ENCODE measurements around the gene CA11.
A peak's percentile ranks its signal among the peaks of the same experiment; 100 is the strongest.

The CA11 gene

DNA sequence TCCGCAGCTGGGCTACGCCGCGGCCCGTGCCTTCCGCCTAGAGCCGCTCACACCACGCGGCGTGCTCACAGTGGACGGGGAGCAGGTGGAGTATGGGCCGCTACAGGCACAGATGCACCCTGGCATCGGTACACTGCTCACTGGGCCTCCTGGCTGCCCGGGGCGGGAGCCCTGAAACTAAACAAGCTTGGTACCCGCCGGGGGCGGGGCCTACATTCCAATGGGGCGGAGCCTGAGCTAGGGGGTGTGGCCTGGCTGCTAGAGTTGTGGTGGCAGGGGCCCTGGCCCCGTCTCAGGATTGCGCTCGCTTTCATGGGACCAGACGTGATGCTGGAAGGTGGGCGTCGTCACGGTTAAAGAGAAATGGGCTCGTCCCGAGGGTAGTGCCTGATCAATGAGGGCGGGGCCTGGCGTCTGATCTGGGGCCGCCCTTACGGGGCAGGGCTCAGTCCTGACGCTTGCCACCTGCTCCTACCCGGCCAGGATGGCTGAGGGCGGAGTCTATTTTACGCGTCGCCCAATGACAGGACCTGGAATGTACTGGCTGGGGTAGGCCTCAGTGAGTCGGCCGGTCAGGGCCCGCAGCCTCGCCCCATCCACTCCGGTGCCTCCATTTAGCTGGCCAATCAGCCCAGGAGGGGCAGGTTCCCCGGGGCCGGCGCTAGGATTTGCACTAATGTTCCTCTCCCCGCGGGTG is 16.2 kb downstream of the CA11 start:
- DNase-seq: peak; percentile 66

DNA sequence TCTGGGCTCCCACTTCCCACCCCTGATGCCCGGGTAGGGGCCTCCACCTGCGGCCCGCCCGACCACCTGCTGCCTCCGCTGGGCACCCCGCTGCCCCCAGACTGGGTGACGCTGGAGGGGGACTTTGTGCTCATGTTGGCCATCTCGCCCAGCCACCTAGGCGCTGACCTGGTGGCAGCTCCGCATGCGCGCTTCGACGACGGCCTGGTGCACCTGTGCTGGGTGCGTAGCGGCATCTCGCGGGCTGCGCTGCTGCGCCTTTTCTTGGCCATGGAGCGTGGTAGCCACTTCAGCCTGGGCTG is 16.7 kb downstream of the CA11 start:
- no peak for DNase-seq

DNA sequence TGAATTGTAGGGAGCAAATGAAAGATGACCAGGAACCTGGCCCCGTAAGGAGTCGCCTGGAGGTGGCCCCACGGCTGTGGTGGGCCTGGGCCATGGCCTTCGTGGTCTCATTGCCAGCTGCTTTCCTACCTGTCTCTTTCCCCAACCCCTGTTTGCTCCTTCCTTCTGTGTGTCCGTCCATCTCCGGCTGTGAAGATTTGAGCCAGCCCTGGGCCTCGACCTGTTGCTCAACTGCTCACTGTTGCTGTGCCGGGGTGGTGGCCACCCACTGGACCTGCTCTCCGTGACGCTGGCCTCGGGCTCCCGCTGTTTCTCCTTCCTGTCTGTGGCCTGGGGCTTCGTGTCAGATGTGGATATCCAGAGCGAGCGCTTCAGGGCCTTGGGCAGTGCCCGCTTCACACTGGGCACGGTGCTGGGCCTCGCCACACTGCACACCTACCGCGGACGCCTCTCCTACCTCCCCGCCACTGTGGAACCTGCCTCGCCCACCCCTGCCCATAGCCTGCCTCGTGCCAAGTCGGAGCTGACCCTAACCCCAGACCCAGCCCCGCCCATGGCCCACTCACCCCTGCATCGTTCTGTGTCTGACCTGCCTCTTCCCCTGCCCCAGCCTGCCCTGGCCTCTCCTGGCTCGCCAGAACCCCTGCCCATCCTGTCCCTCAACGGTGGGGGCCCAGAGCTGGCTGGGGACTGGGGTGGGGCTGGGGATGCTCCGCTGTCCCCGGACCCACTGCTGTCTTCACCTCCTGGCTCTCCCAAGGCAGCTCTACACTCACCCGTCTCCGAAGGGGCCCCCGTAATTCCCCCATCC is 17.3 kb downstream of the CA11 start:
- no peak for DNase-seq

DNA sequence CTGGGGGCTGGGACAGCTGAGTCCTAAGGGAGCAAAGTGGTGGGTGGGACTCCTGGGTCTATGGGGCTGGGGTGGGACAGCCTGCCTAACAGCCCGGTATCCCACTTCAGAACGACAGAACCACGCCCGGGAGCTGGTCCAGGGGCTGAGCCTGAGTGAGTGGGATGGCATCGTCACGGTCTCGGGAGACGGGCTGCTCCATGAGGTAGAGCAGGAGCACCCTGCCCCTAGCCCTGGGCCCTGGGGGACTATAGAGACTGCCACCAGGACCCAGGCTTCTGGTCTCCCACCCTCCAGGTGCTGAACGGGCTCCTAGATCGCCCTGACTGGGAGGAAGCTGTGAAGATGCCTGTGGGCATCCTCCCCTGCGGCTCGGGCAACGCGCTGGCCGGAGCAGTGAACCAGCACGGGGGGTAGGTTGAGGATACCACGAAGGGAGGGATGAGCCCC is 18.1 kb downstream of the CA11 start:
- no peak for DNase-seq

DNA sequence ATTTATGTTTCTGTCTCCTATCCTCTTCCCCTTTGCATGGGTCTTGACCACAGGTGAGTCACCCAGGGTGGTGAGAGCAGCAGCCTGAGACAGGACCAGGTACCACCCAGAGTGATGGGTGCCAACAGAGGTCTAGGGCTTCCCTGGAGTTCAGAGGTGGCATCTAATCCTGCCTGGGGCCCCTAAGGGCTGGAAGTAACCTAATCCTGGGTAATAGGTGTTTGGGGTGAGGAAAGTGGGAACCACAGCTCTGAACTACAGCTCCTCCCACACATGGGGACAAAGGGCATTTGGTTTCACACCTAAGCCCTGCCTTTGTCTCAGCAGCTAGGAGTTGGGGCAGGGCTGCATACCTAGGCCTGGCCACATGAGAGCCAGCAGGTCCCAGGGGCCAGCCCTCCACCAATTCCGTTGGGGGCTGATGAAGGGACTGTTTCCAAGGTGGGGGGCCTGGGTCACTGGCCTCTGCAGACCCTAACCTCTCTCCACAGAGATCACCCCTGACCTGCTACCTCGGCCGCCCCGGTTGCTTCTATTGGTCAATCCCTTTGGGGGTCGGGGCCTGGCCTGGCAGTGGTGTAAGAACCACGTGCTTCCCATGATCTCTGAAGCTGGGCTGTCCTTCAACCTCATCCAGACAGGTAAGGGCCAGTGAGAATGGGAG is 18.7 kb downstream of the CA11 start:
- DNase-seq: no peak

DNA sequence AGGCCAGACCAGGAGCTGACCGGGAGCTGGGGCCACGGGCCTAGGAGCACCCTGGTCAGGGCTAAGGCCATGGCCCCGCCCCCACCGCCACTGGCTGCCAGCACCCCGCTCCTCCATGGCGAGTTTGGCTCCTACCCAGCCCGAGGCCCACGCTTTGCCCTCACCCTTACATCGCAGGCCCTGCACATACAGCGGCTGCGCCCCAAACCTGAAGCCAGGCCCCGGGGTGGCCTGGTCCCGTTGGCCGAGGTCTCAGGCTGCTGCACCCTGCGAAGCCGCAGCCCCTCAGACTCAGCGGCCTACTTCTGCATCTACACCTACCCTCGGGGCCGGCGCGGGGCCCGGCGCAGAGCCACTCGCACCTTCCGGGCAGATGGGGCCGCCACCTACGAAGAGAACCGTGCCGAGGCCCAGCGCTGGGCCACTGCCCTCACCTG is 20.1 kb downstream of the CA11 start:
- DNase-seq: no peak

DNA sequence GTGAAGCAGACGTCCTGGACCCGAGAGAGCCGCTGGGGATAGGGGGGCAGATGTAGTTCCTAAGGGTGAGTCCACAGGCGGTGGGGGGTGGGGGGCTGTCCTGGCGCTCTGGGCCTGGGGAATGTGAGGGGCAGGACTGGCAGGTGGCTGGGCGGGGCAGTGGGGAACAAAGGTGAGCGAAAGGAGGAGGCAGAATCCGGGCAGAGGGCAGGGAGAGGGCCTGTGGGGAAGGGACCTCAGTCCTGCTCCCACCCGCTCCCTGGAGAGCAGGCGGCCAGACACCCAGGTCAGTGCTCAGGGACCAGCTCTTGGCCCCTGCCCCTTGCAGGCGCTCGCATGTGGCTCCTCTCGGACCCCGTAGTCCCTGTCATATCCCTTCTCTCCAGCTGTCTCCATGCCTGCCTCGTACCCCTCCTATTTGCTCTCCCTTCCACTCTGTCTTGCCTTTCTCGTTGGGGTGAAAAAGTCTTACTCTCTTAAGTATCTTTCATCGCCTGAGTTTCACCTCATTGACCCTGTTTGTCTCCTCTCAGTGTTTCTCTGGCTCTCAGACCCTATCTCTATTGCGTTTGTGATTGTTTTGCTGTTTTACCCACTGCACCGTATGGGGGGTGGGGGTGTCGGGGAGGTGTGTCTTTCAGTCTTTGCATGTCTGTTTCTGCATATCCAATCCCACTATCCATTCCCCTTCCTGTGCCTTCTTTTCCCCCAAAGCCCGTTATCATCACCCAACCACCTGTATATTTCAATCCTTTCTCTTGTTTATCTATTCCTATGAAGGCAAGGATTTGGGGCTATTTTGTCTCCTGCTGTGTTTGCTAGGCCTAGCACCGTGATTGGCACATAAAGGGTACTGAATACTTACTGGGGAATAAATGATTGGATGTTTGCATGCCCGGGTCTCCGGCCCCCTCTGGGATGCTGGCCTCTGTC is 20.9 kb downstream of the CA11 start:
- no peak for DNase-seq

DNA sequence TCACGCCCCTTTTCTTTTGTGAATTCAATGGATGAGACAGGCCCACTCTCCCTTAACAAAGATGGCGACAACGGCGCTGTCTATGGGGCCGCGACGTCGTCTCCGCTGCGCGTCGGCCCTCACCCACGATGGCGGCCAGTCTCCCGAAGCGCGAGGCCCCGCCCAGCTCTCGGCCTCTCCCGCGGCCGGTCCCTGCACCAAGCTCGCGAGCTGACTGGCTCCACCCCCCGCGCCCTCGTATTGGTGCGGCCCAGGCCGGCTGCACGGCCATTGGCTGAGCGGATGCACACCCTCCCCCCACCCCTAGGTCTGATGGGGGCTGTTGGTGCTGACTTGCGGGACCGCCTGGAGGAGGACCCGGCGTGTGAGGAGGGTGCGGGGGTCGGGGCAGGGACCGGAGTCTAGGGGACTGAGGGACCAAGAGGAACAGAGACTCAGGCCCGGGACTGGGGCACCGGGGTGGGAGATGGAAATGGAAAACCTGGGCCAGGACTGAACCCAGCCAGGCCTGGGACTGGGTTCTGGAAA is 21.9 kb downstream of the CA11 start:
- DNase-seq: peak; percentile 88

DNA sequence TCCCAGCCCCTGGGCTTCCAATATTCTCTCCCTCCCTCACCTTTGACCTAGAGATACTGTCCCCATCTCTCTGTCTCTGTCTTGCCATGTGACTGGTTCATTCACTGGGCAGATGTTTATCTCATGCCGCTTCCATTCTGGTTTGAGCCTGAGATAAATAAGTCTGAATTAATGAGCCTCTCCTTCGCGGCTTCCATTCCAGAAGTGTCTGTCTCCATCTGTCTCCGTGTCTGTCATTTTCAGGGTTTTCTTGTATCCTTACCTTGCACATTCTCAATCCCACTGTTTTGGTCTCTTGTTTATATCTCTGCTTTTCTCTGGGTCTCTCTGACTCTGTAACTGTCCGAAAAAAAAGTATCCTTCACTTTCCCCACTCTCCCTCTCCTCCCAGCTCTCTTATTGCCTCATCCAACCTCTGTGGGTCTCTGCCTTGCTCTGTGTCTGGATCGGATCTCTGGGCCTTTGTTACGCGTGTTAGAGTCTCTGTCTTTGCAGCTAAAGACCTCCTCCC is 22.4 kb downstream of the CA11 start:
- no peak for DNase-seq

DNA sequence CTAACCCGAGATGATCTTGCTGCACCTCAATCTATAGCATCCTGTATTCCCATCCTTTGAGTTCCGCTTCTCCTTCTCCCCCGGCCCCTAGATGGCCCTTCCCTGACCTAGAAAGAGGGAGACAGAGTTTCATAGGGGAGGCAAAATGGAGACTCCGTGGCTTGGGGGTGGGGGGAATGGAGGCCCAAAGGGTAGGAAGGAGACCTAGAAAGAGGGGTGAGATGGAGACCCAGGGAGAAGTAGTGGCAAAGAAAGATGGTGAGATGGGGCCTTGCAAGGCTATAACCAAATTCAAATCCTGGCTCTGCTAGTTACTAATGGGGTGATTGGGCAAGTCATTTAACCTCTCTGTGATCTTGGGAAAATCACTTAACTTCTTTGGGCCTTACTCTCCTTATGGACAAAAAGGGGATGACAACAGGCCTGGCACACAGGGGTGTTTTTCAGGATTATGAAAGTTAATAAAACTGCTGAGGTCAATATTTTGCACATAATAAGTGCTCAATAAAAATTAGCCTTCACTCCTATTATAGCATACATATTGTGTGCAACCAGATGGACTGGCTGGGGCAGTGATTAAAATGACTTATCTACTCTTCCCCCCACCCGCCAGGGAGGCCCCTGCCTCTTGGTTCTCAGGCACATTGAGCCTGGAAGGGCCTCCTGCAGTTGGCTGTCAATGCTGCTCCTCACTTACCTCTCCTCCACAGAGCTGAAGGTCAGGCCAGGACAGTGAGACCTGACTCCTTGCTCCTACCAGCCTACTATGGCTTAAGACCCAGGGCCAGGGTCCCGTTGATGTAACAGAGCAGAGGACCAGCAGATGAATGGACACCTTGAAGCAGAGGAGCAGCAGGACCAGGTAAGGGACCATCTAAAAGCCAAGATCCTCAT is 26.0 kb downstream of the CA11 start:
- peak; percentile 12 for DNase-seq

DNA sequence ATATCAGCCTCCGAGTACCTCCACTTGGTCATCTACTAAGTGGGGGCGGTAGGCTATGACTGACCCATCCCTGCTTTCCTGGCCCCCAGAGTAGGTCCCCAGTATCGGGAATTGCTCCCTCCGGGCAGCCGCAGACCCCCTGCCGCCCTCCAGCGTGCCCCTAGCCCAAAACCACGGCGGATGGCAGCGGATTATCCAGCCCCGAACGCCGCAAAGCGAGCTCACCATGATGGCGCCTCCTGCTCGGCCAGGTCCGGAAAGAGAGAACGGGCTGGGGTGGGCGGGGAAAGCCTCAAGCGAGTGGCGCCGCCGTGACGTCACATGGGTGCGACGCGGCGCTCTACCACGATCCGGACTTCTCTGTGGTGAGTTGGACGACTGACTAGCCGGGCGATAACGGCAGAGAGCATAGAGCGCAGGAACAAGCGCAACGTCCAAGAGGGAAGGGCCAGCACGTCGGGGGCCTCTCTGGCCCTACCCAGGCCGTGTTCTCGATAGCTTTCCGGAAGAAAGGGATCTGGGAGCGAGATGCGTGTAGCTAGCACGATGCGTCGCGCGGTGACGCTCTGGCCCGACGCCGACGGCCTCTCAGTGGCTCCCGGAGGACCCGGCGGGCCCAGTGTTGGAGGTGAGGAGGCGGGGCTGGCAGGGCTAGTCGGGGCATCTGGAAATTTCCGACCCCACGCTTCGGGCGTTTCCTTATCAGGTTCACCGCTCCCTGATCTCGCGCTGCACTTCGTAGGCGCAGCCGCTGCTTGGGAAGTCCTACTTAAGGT is 26.9 kb downstream of the CA11 start, which contains the start of the genes RPL18 and SPHK2:
Gene RPL18, minus strand, starts transcription at position 263 of the 776 bp plus-strand sequence. Its CDS starts 35 bp downstream, at position 228.
Gene SPHK2, plus strand, starts transcription at position 591 of the 776 bp plus-strand sequence. CDS start 1,009 bp downstream, outside the sequence.
- DNase-seq: peak; percentile 93

DNA sequence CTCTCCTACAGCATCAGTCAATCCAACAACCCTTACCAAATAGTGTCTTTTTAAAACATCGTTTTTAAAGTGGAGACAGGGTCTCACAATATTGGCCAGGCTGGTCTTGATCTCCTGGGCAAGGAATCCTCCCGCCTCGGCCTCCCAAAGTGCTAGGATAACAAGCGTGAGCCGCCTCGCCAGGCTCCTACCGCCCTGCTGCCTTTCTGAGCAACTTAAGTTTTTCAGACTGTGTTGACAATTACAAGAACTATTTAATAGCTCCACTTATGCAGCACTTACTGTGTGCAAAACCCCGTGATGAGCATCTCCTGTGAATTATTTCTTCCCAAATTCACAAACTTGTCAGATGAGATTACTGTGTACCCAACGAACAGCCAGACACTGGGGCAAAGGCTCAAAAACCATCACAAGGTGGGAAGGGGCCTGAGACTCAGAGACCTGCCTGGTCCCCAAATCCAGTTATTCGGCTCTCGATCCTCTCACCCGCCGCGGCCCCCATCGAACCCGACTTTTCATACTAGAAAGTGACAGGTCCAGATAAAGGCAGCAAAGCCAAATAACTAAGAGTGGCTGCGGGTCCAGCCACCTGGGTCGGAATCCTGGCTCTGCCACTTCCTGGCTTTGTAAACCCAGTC is 27.6 kb downstream of the CA11 start:
- DNase-seq: peak; percentile 24

DNA sequence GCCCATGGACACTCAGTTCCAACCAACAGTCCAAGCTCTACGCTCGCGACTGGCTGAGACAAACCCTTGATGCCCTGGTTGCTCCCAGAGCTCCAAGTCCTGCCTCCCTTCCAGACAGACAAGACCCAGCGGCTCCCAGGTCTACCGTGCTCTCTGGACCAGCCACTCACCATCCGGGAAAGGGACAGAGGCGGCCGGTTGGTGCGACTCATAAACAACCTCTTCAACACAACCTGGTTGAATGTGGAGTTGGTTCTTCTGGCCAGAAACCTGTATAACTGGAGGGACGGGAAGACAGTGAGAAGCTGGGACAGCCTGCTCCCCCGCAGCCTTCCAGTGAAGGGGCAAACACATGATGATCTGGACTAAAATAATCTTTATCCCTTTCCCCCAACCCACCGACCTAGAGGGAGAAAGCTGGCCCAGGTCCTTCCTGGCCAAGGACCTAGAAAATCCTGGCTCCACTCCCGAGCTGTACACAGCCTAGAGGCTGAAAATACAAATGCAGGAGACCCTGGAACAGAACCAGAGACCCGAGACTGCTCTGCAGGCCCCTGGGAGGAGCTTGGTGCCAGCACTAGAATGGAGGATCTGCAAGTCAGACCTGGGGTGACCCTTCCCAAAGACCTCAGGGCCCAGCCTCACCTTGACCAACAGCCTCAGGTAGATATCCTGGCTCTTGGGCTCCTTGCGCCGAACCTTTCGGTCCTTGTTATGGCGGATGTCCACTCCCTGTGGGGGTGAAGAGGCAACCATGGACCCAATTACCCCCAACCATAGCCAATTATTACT is 28.6 kb downstream of the CA11 start:
- no peak for DNase-seq

DNA sequence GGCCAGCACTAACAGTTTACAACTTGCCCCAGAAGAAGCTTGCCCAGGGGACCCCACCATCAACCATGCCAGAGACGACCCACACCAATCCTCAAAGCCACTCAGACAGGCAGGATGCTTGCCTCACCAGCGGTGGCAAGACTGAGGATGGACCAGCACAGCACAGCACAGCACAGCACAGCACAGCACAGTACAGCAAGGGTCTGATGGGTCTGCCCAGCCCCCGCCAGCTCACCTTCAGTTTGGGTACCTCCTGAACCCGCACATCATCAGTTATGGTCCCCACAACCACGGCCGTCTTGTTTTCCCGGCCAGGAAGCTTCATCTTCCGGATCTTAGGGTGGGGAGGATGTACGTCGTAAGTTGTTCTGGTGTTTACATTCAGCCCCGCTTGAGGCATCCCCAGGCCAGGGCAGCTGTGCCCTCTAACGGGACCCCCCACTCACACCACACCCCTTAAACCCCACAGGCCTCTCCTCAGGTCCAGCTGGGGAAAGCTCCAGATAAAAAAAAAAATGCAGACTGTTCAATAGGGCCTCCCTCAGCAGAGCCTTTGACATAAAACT is 29.4 kb downstream of the CA11 start:
- no peak for DNase-seq

DNA sequence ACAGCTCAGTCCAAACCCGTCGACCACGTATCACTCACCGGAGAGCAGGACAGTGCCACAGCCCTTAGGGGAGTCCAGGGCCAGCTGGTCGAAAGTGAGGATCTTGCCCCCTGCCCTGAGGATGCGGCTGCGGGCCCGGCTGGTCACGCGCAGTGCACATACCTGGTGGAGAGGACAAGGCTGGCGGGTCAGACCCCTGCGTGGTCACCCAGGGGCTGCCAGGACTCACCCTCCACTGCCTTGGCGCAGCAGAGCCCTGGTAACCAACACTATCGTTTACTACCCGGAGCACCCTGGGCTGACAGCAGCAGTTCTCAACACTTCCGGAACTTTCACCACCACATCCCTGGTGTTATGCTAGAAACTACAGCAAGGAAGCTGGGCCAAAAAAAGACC is 29.9 kb downstream of the CA11 start:
- no peak for DNase-seq

DNA sequence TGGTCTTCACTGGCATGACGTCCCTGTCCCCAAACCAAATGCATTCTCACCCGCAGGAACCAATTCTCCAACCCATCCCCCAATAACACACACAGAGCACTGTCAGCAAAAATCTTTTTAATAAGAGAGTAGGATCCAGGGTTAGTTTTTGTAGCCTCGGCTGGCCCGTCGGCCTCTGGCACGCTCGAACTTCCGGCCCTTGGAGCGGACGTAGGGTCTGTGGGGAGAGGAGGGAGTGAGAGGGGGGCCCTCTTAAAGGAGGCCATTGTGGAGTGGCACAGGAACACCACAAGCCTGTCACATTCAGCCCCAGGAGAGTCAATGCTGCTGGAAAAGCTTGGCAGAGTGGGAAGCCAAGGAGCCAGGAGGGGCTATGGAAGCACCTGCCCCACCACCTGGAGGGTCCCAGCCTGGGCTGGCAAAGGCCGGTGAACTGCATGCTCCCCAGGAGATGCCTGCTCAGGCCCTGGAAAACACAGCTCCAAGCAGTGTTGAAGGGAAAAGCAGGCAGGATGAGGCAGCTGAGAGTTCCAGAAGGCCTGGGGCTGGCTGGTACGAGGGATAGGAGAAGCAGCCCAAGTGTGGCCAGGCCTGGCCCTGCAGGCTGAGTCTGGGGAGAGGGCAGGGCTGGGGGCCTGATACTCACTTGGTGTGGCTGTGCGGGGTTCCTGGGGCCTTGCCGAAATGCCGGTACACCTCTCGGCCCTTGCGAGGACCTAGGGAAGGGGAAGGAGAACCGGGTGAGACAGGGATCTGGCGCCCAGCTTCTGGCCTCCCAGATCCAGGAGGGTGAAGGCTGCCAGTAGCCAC is 30.6 kb downstream of the CA11 start:
- DNase-seq: no peak

Data from right kidney (tissue), 1 donor.